Limb (tissue), 2 donors: Measurements from ENCODE around the gene KRT32.

ENCODE experiments used
- DNase-seq, 2 donors: peaks; one replicate each; pipeline ENCODE4 v3.0.0-alpha.2; 2016; ENCODE audit errors: extremely low spot score in 2 of 2

KRT32 gene

GRCh38 chr17:41466988-41467387, at the start of gene KRT32:
Gene KRT32 (minus strand): TSS chr17:41467386. CDS start chr17:41467325, 61 bp downstream.
- no peak for DNase-seq

DNA sequence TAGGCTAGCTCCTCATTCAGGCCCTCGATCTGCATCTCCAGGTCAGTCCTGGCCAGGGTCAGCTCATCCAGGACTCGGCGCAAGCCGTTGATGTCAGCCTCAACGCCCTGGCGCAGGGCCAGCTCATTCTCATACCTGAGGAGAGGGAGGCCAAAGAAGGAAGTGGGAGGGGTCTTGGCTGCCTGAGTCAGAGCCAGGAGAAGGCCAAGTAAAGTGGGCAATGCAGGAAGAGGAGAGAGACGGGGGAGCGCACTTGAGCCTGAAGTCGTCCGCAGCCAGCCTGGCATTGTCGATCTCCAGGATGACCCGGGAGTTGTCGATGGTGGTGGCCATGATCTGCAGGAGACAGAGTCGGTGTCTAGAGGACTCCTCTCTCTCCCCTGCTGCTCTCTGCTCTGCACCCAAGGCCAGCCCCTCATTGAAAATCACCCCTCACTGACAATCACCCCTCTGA, 49.7 kb upstream of the KRT32 start:
- DNase-seq: no peak

DNA sequence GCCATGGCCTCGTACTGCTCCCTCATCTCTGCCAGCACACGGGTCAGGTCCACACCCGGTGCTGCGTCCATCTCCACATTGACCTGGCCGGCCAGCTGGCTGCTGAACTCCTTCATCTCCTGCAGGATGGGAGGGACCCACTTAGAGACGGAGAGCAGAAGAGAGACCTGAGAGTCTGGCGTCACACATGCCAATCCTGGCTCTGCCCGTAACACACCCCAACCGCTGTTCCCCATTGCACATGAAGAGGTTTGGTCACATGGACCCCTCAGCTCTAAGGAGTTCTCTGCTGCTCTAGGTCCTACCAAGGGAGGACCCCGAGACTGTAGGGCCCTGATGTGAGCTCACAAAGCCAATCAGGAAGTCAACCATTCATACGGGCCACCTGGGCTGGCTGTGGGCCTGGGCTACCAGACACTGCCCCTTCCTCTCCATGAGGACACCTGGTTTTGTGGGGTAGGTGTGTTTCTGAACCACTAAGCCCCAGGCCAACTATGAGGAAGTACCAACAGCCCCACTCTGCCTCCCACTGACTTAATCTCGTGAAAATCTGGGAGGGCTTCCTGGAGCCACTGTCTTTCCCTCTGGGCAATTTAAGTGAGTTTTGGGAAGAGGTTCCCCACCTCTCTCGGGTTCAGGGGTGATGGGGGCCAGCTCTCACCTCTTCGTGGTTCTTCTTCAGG, 49.1 kb upstream of the KRT32 start:
- DNase-seq: no peak

- no peak for DNase-seq
Measured at GRCh38 chr17:41513168-41513547, 46.0 kb upstream of the KRT32 start.

DNA sequence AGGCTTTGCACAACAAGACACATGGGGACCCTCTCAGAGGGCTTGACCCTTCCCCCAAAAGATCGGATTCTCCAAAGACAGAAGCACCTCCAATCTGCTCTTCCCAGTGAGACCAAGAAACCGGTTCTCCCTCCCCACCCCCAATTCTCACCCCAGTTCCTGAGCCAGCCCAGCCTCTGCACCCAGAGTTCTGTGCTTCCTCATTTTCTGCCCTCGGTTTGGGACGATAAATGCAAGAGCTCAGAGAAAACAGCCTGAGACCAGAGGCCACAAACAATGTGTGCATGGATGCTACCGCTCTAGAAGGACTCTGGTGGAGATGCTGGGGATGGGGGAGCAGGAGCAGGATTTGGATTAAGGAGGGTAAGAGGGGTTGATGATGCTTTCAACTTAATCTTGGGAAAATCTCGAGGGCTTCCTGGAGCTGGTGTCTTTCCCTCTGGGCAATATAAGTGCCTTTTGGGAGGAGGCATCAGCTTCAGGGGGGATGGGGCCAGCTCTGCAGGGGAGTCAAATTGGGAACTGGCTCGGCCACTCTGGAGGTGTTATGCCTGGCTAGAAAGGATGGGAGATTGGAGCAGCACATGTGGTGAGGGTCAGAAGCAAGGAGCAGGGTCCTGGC, 45.5 kb upstream of the KRT32 start:
- DNase-seq: no peak

DNA sequence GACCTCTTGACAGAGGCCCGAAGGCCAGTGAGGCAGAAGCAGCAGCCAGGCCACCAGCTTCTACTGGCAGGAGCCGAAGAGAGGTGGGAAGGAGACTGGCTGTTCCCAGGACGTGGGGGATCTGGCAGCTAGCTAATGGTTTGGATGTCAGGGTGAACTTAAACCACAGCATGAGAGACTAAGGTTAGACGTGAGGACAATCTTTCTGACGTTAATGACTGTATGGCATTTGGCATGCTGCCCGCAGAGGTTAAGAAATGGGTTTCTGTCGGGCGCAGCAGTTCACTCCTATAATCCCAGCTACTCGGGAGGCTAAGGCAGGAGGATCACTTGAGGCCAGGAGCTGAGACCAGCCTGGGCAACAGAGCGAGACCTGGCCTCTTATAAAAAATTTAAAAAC, 44.5 kb upstream of the KRT32 start:
- DNase-seq: no peak

GRCh38 chr17:41511116-41511515, 43.9 kb upstream of the KRT32 start:
- DNase-seq: no peak

- no peak for DNase-seq
Measured at GRCh38 chr17:41510251-41511065, 43.3 kb upstream of the KRT32 start.

- no peak for DNase-seq
Measured at GRCh38 chr17:41507315-41507880, 40.2 kb upstream of the KRT32 start.

- no peak for DNase-seq
Measured at GRCh38 chr17:41505809-41506767, 38.9 kb upstream of the KRT32 start.

- DNase-seq: no peak
Measured at GRCh38 chr17:41505007-41505808, 38.0 kb upstream of the KRT32 start, which contains the start of gene KRT13. Gene KRT13 (minus strand): TSS chr17:41505612. CDS start chr17:41505550, 62 bp downstream.

DNA sequence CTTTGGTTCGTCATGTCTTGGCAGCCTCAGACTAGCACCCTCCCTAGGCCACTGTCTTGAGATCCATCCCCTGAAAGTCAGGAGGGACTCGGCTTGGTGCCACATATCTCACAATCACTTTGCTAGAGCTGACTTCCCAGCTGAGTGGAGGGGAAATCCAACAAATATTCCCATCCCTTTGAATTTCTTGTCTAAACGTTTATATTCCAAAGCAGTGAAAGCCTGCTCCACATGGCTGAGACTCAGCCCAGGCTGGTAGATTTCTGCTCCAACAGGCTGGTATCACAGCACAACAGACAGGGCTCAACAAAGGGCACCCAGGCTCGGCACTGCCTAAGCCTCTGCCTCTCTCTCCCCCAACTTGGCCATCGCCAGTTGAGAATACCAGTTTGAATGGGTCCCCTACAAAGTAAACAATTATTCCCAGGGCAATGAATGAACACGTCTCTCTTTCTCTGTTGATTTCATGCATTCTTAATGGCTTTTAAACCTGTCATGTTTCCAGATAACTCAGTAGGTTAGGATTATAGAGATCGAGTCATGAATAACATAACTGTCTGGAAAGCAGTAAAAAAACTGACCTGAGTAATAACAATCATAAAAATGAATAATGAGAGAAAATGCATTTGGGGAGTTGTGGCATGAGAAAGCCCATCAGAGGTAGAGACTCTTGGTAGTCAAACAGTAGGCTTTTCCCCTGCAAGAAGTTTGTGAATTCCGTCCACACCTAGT, 37.2 kb upstream of the KRT32 start:
- no peak for DNase-seq

- DNase-seq: no peak
Measured at GRCh38 chr17:41503202-41503601, 36.0 kb upstream of the KRT32 start.

DNA sequence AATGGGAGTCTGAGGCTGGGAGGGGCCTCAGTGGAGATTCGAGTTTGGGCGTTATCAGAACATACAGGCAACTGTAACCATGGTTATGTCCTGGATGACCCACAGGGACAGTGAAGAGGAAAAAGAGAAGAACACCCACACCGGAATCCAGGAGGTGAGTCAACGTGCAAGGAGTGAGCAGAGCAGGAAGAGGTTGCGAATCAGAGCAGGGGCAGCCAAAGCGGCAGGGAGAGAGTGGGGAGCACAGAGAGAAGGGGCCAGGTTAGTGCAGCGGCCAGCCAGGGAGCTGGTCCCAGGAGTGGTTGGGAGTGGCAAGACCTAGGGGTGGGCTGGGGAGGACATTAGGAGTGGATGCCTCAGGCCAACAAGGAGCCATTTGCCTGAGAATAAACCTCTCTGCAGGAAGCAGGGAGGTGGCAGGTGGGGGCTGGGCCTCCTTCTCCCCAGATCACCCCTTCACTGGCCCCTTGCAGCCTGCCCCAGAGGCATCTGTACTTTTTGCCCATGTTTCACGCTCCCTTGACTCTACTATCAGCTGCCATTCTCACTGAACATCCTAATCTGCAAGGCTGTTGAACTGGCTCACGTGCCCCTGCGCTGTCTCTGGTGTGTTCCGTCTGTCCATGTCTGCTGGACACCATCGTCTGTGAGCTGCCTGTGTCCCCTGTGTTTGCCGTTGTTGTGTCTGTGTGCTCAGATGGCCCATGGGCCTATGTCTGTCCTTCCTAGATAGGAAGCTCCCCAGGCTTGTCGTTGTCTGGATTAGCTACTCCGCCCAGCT, 33.1 kb upstream of the KRT32 start:
- no peak for DNase-seq

DNA sequence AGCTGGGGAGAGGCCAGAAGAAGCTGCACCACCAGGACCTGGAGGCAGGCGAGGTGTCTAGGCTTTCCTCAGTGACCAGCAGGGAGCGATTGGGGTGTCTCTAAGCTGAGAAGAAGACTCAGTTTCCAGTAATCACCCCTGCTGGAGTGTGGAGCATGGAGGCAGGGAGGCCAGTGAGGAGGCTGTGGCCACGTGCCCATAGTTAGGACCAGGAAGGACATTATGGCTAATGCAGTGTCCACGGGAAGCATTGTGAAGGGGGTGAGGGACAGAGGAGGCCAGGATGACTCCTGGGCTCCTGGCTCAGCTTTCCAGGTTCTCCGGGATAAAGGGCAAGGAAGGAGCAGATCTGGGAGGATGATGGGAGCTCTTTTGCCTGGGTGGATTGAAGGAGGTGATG, 32.5 kb upstream of the KRT32 start:
- DNase-seq: no peak

GRCh38 chr17:41498276-41498675, 31.1 kb upstream of the KRT32 start:
- no peak for DNase-seq

DNA sequence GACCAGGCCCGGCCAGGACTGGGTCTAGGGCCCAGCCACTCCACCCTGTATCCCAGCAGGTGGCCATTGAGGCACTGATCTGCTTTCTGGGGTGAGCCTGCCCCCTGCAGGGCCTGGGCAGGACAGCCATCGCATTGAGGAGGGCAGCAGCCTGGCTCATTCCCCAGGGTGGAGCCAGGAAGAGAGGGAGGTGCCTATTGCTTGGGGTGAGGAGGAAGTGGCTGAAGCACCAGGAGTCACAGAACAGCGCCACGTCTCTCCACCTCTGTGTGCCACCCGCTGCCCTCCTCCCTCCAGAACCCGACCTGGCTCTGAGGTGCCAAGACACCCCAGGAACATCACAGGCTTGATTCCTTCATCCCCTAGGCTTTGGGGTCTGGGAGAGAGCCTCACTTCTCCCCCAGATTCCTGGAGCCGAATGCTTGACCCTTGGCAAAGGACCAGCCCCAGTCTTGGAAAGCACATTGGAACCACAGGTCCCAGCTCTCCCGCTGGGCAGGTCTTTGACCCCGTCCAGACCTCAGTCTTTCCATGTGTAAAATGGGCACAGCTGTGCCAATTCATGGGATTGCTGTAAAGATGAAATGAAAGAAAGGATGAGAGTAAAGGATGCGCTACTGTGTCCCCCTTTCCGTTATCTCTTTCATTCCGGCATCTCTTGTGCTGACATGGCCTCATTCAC, 29.8 kb upstream of the KRT32 start:
- DNase-seq: peak in 1 of 2 donors; percentile 48

DNA sequence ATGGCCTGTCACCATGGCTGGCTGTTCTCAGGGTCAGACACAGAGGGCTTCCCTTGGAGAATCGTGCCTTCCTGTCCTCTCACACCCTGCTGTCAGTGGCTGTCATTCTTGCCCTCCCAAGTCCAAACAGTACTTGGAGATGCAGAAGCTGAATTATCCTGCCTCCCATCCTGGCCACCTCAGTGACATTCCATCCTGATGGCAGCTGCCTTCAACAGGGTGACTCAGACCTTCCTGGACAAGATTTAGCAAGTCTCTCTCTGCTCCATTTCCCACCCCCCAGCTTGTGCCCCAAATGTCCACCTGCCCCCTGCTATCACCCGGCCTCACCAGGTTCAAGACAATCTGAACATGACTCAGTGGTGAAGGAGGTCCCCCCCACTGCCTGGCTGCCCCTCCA, 27.3 kb upstream of the KRT32 start:
- no peak for DNase-seq
